ENCODE data around the gene CUTC. TPM values are rescaled to one million over a fixed set of nuclear protein-coding genes. Genes with fewer than 3 reads are reported as not detected.

Gene CUTC
- total RNA-seq, 2 donors from 2014 or later = 13.8 to 16.7 TPM

DNA sequence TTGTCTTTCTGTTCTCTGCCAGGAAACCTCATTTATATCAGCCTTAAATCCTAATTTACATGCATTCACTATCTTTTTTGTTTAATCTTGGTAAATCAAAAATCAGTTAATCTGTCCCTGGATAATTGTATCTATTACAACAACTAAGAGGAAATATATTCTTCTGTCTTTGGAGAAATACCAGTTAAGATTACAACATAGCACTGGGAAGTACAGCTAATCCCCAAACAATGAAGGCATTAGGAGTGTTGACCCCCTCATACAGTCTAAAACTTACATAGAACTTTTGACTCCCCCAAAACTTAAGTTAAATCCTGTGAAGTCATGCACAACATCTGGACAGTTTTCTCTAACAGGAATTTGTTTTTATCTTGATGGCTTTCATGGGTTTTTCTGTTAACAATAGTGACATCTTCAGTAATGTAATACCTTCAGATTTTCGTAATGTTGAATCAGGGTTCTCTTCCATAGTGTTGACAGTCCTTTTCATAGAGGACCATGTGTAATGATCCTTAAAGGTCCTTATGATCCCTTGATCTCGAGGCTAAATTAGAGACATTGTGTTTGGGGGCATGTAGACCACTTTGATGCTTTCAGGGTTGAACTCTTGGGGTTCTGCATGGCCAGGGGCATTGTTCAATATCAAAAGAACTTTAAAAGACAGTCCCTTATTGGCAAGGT lies 26.3 kb downstream of the CUTC start:
- Histone ChIP-seq H3K4me1 (ENCODE audit: control insufficient read depth in 1 of 2, low read depth in 2 of 2) (no peaks in the 10 kb centered on the region), H3K9me3 (peaks cover 3% of the 10 kb centered on the region), H3K27ac (no peak overlapping the region), H3K36me3 (peaks cover 51% of the 10 kb centered on the region), H3K27me3 (replicated peaks; ENCODE audit: insufficient read depth) (no peaks in the 10 kb centered on the region), H3K4me3 (no peak overlapping the region)
- DNase-seq (ENCODE audit: low spot score) (no peak), ATAC-seq (ENCODE audit: insufficient number of reproducible peaks, low FRiP score, low read depth) (no peak)
- no peak for TF ChIP-seq CTCF (IDR thresholded peaks at IDR 0.05)

DNA sequence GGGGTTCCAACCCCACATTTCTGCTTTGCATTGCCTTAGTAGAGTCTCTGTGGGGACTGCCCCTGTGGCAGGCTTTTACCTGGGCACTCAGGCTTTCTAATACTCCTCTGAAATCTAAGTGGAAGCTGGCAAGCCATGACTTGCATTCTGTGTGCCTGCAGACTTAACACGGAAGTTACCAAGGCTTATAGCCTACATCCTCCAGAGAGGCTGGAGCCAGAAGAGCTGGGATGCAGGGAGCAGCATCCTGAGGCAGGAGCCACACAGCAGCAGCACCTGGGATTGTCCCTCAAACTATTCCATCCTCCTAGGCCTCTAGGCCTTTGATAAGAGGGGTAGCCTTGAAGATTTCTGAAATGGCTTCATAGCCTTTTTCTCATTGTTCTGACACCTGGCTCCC lies 28.3 kb downstream of the CUTC start:
- no peak for ATAC-seq (ENCODE audit: insufficient number of reproducible peaks, low FRiP score, low read depth)
- peaks cover 3% of the 10 kb centered on the region for H3K9me3 ChIP-seq
- no peak for TF ChIP-seq CTCF (IDR thresholded peaks at IDR 0.05)
- no peak for DNase-seq (ENCODE audit: low spot score)
- H3K36me3 ChIP-seq = peaks cover 36% of the 10 kb centered on the region
- no peak overlapping the region for H3K4me3 ChIP-seq
- no peak overlapping the region for H3K27ac ChIP-seq
- H3K4me1 ChIP-seq (ENCODE audit: control insufficient read depth in 1 of 2, low read depth in 2 of 2) = no peaks in the 10 kb centered on the region
- H3K27me3 ChIP-seq (replicated peaks; ENCODE audit: insufficient read depth) = no peaks in the 10 kb centered on the region

GRCh38 chr10:99761365-99761764 lies 29.3 kb downstream of the CUTC start:
- H3K27ac ChIP-seq = no peak overlapping the region
- ATAC-seq (ENCODE audit: insufficient number of reproducible peaks, low FRiP score, low read depth) (no peak), DNase-seq (ENCODE audit: low spot score) (no peak)
- H3K9me3 ChIP-seq = peaks cover 3% of the 10 kb centered on the region
- H3K4me3 ChIP-seq = no peak overlapping the region
- H3K4me1 ChIP-seq (ENCODE audit: control insufficient read depth in 1 of 2, low read depth in 2 of 2) = no peaks in the 10 kb centered on the region
- H3K36me3 ChIP-seq = peaks cover 27% of the 10 kb centered on the region
- no peaks in the 10 kb centered on the region for H3K27me3 ChIP-seq (replicated peaks; ENCODE audit: insufficient read depth)
- no peak for TF ChIP-seq CTCF (IDR thresholded peaks at IDR 0.05)

- no peak for TF ChIP-seq CTCF (IDR thresholded peaks at IDR 0.05)
- Histone ChIP-seq H3K9me3 (no peaks in the 10 kb centered on the region), H3K27ac (no peak overlapping the region), H3K27me3 (replicated peaks; ENCODE audit: insufficient read depth) (no peaks in the 10 kb centered on the region), H3K36me3 (no peaks in the 10 kb centered on the region), H3K4me3 (no peak overlapping the region), H3K4me1 (ENCODE audit: control insufficient read depth in 1 of 2, low read depth in 2 of 2) (no peaks in the 10 kb centered on the region)
- no peak for DNase-seq (ENCODE audit: low spot score)
- ATAC-seq (ENCODE audit: insufficient number of reproducible peaks, low FRiP score, low read depth) = no peak
Observed at GRCh38 chr10:99765672-99766301, 33.8 kb downstream of the CUTC start.

DNA sequence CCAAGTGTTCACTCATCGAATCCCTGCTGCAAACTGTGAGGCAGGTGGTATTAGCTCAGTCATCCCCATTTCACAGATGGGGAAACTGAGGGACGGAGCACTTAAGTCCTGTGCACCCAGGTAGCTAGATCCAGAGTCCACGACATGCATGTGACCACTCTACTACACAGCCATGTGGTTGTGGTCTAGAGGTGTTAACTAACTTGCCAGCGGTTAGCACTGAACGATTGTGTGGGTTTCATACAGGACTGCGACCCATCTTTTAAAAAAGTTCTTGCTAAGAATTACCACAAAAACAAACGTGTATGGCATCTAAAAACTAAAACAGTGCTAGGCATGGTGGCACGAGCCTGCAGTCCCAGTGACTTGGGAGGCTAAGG lies 34.3 kb downstream of the CUTC start:
- H3K9me3 ChIP-seq = no peaks in the 10 kb centered on the region
- no peak overlapping the region for H3K4me3 ChIP-seq
- H3K27me3 ChIP-seq (replicated peaks; ENCODE audit: insufficient read depth) = no peaks in the 10 kb centered on the region
- H3K4me1 ChIP-seq (ENCODE audit: control insufficient read depth in 1 of 2, low read depth in 2 of 2) = no peaks in the 10 kb centered on the region
- DNase-seq (ENCODE audit: low spot score) (no peak), ATAC-seq (ENCODE audit: insufficient number of reproducible peaks, low FRiP score, low read depth) (no peak)
- H3K27ac ChIP-seq = no peak overlapping the region
- no peaks in the 10 kb centered on the region for H3K36me3 ChIP-seq
- no peak for TF ChIP-seq CTCF (IDR thresholded peaks at IDR 0.05)

Measured in thoracic aorta (tissue), 2 donors.